ENCODE data around the gene GRIN2D.
A peak's percentile ranks its signal among the peaks of the same experiment; 100 is the strongest.

GRIN2D gene

GRCh38 chr19:48393559-48394330 is at the start of gene GRIN2D:
Gene GRIN2D (plus strand): TSS chr19:48393668. CDS start chr19:48398393, 4,725 bp downstream.
- DNase-seq: no peak

- no peak for DNase-seq
Measured at GRCh38 chr19:48344892-48345291, 48.6 kb upstream of the GRIN2D start.

GRCh38 chr19:48346191-48346590 is 47.3 kb upstream of the GRIN2D start:
- DNase-seq: no peak

- DNase-seq: no peak
Measured at GRCh38 chr19:48348045-48348444, 45.4 kb upstream of the GRIN2D start.

- DNase-seq: no peak
Measured at GRCh38 chr19:48348737-48349136, 44.7 kb upstream of the GRIN2D start.

GRCh38 chr19:48350856-48351255 is 42.6 kb upstream of the GRIN2D start:
- DNase-seq: no peak

- peak; percentile 62 to 77 (median 66) for DNase-seq
Measured at GRCh38 chr19:48351341-48351752, 42.1 kb upstream of the GRIN2D start.

GRCh38 chr19:48353677-48354076 is 39.8 kb upstream of the GRIN2D start:
- DNase-seq: no peak

- DNase-seq: no peak
Measured at GRCh38 chr19:48354332-48354992, 39.0 kb upstream of the GRIN2D start.

GRCh38 chr19:48355365-48355954 is 38.0 kb upstream of the GRIN2D start:
- DNase-seq: no peak

- no peak for DNase-seq
Measured at GRCh38 chr19:48359123-48359522, 34.3 kb upstream of the GRIN2D start.

- DNase-seq: no peak
Measured at GRCh38 chr19:48361912-48362311, 31.6 kb upstream of the GRIN2D start.

- peak; percentile 70 to 76 (median 74) for DNase-seq
Measured at GRCh38 chr19:48362716-48363499, 30.6 kb upstream of the GRIN2D start.

GRCh38 chr19:48363500-48363809 is 30.0 kb upstream of the GRIN2D start:
- peak in 1 of 4 experiments; percentile 48 for DNase-seq

- DNase-seq: peak; percentile 89 to 97 (median 95)
Measured at GRCh38 chr19:48363810-48364597, 29.5 kb upstream of the GRIN2D start, which contains the start of the genes SYNGR4 and TMEM143. Gene SYNGR4 (plus strand): TSS chr19:48364367. CDS start chr19:48365843, 1,476 bp downstream. Gene TMEM143 (minus strand): TSS chr19:48363940. CDS start chr19:48363920, 20 bp downstream.

GRCh38 chr19:48364598-48365348 is 28.7 kb upstream of the GRIN2D start:
- DNase-seq: no peak

GRCh38 chr19:48365602-48366001 is 27.9 kb upstream of the GRIN2D start:
- DNase-seq: no peak

GRCh38 chr19:48367855-48368254 is 25.6 kb upstream of the GRIN2D start:
- DNase-seq: no peak

- DNase-seq: no peak
Measured at GRCh38 chr19:48368936-48369335, 24.5 kb upstream of the GRIN2D start.

- DNase-seq: no peak
Measured at GRCh38 chr19:48370955-48371354, 22.5 kb upstream of the GRIN2D start.

GRCh38 chr19:48371367-48371766 is 22.1 kb upstream of the GRIN2D start:
- no peak for DNase-seq
